GM21737 (cell line): ENCODE measurements around the gene CCDC107.

ENCODE experiments used
- ATAC-seq: cut with Tn5 transposase; IDR thresholded peaks from one replicate; pipeline ENCODE4 v1.9.1; 2021; ENCODE audit warnings: mild to moderate bottlenecking, moderate library complexity; ENCODE audit not compliant: unreplicated experiment

Gene CCDC107

DNA sequence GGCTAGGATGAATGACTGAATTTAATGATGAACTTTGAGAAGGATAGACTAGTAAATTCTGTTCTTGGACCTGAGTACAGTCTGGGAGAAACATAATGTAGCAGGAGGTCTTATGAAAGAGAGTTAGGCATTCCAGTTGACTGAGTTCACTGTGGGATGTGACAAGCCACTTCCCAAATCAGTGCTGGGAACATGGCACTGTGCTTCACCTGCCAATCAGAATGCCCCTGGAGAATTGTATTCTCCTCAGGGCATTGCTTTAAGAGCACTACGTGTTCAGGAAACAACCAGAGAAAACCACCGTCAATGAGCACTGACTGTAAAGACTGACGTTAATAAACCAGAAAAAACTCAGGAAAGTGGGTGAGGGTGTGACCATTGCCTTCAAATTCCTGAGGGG lies 1.2 kb downstream of the CCDC107 start:
- no peak for ATAC-seq

GRCh38 chr9:35660966-35661415 lies 2.9 kb downstream of the CCDC107 start:
- ATAC-seq: no peak

GRCh38 chr9:35661756-35662350 lies 3.8 kb downstream of the CCDC107 start:
- ATAC-seq: no peak

GRCh38 chr9:35662437-35662836 lies 4.3 kb downstream of the CCDC107 start:
- no peak for ATAC-seq

DNA sequence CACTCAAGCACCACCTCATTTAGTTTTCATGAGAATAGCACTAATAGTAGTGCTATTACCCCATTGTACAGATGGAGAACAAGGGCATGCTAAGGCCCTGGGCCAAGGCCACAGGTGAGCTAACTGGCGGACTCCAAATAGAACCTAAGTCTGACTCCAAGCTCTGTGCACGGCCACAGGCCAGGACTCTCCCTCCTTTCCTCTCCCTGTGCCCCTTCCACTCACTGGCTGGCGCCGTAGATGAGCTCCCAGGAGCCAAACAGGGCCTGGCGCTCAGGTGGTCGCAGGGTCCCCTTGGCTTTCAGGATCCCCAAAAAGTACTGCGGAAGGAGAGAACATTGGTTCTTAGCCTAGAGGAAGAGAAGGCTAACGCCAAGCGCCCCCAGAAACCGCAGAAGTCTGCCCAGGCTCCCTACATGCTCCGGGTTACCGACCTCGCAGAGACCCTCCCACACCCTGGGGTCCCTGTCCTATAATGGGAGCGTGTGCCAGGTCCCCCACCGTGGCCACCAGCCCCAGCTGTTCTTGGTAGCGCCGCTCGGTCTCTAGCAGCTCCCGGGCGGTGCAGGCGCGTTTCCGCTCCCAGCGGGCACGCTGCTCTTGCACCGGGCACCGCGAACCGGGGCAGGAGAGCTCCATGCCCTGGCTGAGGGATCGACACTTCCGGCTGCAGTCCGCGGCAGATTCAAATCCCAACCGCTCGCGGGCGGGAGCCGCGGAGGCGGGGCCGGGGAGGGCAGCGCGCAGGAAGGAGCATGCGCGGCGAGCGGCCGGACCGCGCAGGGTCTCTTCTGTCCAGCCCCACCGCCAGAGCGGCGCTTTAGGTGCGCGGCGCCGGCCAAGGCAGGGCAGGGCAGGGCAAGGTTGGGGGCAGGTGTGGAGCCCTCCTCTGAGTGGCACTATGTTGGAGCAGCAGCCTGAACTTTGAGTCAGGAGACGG lies 6.7 kb downstream of the CCDC107 start, which contains the start of gene ARHGEF39:
TSS of gene ARHGEF39 (minus strand) at position 665 of the 940 bp plus-strand sequence. CDS start at position 639, 26 bp downstream.
- ATAC-seq: peak; percentile 73

DNA sequence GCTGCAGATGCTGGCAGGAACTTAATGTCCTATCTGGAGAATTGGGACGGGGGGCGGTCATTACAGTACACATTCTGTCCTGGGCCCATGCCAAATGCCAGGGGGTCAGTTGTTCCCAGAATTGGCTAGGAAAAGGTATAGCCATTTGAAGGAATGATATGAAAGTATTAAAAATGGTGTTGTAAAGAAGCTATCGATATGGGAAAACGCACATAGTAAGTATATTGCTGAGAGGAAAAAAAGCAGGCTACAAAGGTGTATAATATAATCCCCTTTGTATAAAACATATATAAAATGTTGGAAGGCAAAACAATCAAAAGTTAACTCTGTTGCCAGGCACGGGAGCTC lies 7.4 kb downstream of the CCDC107 start:
- ATAC-seq: no peak

GRCh38 chr9:35666045-35666444 lies 8.0 kb downstream of the CCDC107 start:
- ATAC-seq: no peak

DNA sequence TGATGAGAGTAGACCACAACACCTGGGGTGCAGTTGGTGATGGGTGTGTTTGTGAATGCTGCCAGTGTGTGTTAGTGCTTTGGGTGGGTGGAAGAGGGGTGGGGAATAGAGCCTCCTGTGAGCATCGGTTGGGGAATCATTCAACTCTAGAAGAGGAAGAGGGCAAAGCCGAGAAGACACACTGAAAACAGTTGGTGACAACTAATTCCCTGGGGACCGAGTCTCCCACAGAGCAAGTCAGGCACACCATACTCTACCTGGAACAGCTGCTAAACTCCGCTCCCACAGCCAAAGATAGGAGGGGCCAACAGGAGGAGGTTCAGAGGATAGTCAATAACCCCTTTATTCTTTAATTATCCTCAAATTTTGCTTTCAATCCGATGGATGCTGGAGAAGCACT lies 8.5 kb downstream of the CCDC107 start:
- no peak for ATAC-seq

GRCh38 chr9:35667939-35668338 lies 9.8 kb downstream of the CCDC107 start:
- no peak for ATAC-seq

DNA sequence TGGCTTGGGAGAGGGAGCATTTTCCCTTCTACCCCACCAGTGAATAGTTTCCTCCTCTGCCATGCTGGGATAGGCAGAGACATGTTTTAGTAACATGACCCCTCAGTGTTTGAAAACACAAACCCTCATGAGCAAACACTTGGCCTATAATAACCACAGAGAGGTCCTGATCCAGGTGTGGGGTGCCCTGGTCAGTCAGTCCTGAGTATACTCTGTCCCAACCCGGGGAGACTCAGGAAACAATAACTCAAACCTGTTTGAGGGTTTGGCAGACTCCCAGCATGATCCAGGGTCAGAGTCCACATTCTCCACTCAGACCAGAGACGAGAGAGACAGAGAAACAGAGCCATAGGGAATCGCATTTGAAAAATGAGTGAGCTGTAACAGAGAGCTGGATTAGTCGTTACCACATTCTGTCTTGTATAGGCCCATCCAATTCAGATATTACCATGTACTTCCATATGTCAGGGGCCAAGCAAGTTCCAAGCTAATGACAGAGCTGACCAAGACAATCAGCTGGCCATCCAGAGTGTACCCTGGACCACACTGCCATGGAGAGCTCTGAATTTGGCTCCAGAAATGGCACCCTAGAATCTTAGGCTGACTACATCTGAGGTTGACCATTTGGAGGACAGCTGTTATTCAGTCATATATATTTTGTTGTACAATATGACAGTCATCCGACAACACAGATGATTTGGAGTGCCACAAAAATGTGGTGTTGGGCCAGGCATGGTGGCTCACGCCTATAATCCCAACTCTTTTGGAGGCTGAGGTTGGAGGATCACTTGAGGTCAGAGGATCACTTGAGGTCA lies 11.4 kb downstream of the CCDC107 start:
- ATAC-seq: no peak

DNA sequence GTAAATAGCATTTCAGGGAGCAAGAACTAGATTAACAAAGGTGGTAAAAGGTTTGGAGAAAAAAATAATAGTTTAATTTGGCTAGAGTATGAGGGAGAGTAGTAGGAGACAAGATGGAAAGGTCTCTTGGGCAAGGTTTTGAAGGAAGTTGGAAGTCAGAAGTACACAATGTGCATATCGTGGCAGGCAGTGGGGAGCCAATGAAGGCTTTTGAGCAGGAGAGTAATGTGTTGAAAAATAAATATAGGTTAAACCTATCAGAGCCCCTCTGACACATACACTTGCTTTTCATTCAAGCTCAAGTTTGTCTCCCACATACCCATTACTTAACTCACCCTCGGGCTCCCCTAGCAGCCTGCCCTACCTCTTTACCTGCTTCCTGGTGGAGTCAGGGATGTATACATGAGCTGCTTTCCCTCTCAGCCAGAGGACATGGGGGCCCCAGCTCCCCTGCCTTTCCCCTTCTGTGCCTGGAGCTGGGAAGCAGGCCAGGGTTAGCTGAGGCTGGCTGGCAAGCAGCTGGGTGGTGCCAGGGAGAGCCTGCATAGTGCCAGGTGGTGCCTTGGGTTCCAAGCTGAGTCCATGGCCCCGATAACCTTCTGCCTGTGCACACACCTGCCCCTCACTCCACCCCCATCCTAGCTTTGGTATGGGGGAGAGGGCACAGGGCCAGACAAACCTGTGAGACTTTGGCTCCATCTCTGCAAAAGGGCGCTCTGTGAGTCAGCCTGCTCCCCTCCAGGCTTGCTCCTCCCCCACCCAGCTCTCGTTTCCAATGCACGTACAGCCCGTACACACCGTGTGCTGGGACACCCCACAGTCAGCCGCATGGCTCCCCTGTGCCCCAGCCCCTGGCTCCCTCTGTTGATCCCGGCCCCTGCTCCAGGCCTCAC lies 15.3 kb downstream of the CCDC107 start, which contains the start of gene CA9:
TSS of gene CA9 (plus strand) at position 797 of the 893 bp plus-strand sequence. CDS start at position 829, 32 bp downstream.
- no peak for ATAC-seq

- no peak for ATAC-seq
These were observed 15.9 kb downstream of the CCDC107 start for GRCh38 chr9:35674025-35674361.

DNA sequence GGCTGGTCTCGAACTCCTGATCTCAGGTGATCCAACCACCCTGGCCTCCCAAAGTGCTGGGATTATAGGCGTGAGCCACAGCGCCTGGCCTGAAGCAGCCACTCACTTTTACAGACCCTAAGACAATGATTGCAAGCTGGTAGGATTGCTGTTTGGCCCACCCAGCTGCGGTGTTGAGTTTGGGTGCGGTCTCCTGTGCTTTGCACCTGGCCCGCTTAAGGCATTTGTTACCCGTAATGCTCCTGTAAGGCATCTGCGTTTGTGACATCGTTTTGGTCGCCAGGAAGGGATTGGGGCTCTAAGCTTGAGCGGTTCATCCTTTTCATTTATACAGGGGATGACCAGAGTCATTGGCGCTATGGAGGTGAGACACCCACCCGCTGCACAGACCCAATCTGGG lies 17.1 kb downstream of the CCDC107 start:
- ATAC-seq: no peak

DNA sequence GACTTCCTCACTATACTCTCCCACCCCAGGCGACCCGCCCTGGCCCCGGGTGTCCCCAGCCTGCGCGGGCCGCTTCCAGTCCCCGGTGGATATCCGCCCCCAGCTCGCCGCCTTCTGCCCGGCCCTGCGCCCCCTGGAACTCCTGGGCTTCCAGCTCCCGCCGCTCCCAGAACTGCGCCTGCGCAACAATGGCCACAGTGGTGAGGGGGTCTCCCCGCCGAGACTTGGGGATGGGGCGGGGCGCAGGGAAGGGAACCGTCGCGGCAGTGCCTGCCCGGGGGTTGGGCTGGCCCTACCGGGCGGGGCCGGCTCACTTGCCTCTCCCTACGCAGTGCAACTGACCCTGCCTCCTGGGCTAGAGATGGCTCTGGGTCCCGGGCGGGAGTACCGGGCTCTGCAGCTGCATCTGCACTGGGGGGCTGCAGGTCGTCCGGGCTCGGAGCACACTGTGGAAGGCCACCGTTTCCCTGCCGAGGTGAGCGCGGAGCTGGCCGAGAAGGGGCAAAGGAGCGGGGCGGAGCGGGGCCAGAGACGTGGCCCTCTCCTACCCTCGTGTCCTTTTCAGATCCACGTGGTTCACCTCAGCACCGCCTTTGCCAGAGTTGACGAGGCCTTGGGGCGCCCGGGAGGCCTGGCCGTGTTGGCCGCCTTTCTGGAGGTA lies 17.8 kb downstream of the CCDC107 start:
- no peak for ATAC-seq

DNA sequence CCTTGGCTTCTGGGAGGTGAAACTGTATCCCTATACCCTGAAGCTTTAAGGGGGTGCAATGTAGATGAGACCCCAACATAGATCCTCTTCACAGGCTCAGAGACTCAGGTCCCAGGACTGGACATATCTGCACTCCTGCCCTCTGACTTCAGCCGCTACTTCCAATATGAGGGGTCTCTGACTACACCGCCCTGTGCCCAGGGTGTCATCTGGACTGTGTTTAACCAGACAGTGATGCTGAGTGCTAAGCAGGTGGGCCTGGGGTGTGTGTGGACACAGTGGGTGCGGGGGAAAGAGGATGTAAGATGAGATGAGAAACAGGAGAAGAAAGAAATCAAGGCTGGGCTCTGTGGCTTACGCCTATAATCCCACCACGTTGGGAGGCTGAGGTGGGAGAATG lies 21.0 kb downstream of the CCDC107 start:
- no peak for ATAC-seq

DNA sequence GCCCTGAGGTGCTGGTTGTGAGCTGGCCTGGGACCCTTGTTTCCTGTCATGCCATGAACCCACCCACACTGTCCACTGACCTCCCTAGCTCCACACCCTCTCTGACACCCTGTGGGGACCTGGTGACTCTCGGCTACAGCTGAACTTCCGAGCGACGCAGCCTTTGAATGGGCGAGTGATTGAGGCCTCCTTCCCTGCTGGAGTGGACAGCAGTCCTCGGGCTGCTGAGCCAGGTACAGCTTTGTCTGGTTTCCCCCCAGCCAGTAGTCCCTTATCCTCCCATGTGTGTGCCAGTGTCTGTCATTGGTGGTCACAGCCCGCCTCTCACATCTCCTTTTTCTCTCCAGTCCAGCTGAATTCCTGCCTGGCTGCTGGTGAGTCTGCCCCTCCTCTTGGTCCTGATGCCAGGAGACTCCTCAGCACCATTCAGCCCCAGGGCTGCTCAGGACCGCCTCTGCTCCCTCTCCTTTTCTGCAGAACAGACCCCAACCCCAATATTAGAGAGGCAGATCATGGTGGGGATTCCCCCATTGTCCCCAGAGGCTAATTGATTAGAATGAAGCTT lies 21.8 kb downstream of the CCDC107 start:
- no peak for ATAC-seq

- ATAC-seq: no peak
These were observed 22.4 kb downstream of the CCDC107 start for GRCh38 chr9:35680331-35681105.

DNA sequence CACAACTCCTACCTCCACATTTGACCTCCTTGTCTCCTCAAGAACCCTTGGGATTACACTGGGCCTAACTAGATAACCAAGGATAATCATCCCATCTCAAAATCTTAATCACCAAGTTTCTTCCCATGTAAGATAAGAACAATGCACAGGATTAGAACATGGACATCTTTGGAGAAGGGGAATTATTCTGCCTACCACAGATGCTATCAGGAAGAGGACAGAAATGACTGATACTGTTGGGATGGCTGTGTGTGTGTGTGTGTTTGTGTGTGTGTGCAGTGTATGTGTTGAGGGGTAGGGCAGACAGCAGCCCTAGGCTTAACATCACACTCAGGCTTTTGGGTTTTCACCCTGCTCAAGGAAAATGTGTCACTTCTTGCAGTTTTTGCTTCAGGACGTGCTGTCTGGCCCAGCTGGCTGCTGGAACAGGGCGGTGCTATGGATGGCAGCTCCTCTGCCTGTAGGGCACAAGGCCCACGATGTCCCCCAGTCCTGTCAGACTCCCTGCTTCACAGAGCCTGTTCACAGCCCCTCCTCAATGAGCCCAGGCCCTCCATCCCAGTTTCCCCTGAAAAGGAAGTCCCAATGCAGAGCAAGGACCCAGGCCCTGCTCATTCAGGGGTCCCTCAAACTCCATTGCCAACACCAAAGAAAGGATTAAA lies 23.4 kb downstream of the CCDC107 start:
- no peak for ATAC-seq
